Stimulated activated CD8-positive, alpha-beta memory T cell treated with anti-CD3 and anti-CD28 coated beads, Interleukin-15, amount 100 ng/mL, for 48 hours (primary cell): Measurements from ENCODE around the gene SMR3B.

Source experiments
- DNase-seq, 2 donors: peaks; one replicate each; pipeline ENCODE4 v3.0.0-alpha.2; 2020; ENCODE audit warnings: low read depth in 2 of 2

The SMR3B gene

GRCh38 chr4:70382691-70383181 is at the start of gene SMR3B:
TSS of gene SMR3B (plus strand) at chr4:70383131. CDS start at chr4:70384511, 1,380 bp downstream.
- DNase-seq: no peak

DNA sequence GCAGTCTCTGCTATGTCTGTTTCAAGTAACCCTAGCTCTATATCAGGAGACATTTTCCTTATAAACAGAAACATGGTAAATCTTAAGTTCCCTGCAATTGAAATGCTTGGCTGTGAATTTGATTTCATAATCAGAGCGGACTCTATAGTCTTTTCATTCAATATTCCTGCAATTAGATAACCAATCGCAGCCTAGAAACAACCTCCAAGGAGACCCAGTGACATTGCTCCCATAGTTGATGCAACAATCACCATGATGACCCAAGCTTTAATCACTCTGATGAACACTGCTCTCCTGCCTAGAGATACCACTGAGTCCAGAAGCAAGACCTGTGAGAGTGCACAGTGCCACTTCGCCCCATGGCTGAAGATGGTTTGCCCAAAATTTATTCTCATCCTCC is 48.2 kb upstream of the SMR3B start, which contains the start of gene CABS1:
CABS1 (plus strand) TSS at position 301 of the 400 bp plus-strand sequence; CDS start at position 360, 59 bp downstream.
- no peak for DNase-seq

DNA sequence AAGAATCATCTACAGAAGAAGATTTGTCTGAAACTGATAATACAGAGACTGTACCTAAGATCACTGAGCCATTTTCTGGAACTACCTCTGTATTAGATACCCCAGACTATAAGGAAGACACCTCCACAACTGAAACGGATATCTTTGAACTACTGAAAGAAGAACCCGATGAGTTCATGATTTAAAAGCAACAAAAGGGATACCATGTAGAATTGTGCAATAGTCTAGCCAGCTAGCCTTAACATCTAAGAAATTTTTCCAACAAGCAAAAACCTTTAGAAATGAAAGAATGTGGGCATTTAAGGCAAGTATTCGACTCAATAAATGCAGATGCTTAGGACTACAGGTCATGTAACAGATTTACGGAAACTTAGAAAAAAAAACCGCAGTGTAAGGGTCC is 46.9 kb upstream of the SMR3B start:
- DNase-seq: no peak

GRCh38 chr4:70337886-70338420 is 45.0 kb upstream of the SMR3B start:
- no peak for DNase-seq

GRCh38 chr4:70356185-70356584 is 26.7 kb upstream of the SMR3B start:
- DNase-seq: no peak

- no peak for DNase-seq
Observed at GRCh38 chr4:70359115-70359661, 23.7 kb upstream of the SMR3B start.

- no peak for DNase-seq
Observed at GRCh38 chr4:70360460-70360859, 22.5 kb upstream of the SMR3B start, which contains the start of gene SMR3A. TSS of gene SMR3A (plus strand) at chr4:70360760. CDS start at chr4:70362116, 1,356 bp downstream.

DNA sequence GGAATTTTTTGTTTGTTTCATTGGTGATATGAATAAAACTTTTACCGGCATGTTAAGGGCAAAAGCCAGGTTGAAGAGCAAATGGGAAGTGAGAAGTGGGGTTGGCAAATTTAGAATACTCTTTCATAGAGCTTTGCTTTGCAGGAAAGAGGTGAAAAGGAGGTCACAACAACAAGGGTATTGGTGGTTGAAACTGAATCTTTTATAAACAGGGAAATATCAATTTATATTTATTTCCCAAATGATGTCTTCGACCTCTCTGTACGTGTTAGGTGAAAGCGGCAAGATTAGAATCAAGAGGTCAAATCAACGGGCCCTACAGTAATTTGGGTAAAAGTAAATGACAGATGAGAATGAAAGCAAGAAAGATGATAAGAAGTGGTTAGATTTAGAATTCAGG is 18.9 kb upstream of the SMR3B start:
- no peak for DNase-seq

GRCh38 chr4:70365479-70365878 is 17.5 kb upstream of the SMR3B start:
- DNase-seq: no peak

GRCh38 chr4:70367813-70368212 is 15.1 kb upstream of the SMR3B start:
- DNase-seq: no peak

GRCh38 chr4:70371987-70372386 is 10.9 kb upstream of the SMR3B start:
- DNase-seq: no peak

DNA sequence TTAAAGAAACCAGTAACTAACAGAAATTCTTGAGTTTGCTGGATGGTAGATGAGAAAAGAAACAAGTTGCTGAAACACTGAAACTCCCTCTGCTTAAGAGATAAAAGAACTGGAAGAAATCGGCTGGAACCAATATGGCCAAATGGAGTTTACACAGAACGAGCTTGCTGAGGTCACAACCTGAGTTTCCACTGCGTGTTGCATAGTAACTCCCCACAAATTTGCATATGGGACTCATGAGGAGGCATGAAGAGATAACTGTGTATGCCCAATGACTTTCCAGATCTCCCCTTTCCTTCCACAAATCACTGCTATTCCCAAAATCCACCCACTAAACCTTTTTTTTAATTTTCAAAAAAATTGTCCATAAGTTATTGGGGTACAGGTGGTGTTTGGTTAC is 10.2 kb upstream of the SMR3B start:
- DNase-seq: no peak

- no peak for DNase-seq
Observed at GRCh38 chr4:70380578-70380977, 2.4 kb upstream of the SMR3B start.

- DNase-seq: no peak
Observed at GRCh38 chr4:70392057-70392776, 9.3 kb downstream of the SMR3B start.

- DNase-seq: no peak
Observed at GRCh38 chr4:70397580-70397979, 14.6 kb downstream of the SMR3B start, which contains the start of gene OPRPN. TSS of gene OPRPN (plus strand) at chr4:70397940. CDS start at chr4:70399286, 1,346 bp downstream.

DNA sequence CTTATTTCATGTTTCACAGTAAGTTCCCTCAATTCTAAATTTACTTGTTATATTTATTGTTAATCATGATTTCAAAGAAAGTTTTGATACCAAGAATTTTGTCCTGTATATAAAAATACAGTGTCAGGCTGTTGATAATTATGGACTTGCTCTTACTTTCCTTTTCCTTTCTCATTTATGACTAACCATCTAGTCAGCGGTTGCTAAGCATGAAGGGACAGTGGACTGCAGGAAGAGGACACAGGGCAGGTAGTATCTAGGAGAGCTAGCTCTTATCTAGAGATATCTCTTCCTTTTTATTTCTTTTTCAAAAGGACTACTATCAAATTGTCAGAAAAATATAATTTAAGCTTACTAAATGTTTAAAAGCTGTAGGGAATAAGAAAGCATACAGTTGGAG is 16.4 kb downstream of the SMR3B start:
- DNase-seq: no peak

- no peak for DNase-seq
Observed at GRCh38 chr4:70402762-70403161, 19.8 kb downstream of the SMR3B start.

DNA sequence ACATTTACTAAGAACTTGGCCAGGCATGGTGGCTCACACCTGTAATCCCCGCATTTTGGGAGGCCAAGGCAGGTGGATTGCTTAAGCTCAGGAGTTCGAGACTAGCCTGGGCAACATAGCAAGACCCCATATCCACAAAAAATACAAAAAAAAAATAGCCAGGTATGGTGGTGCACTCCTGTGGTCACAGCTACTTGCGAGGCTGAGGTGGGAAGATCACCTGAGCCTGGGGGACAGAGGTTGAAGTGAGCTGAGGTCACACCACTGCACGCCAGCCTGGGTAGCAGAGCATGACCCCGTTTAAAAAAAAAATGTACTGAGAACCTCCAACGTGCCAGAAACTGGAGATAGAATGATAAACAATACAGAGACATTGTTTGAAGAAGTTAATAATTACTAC is 22.8 kb downstream of the SMR3B start:
- DNase-seq: no peak

GRCh38 chr4:70425306-70425705 is 42.4 kb downstream of the SMR3B start:
- DNase-seq: no peak

DNA sequence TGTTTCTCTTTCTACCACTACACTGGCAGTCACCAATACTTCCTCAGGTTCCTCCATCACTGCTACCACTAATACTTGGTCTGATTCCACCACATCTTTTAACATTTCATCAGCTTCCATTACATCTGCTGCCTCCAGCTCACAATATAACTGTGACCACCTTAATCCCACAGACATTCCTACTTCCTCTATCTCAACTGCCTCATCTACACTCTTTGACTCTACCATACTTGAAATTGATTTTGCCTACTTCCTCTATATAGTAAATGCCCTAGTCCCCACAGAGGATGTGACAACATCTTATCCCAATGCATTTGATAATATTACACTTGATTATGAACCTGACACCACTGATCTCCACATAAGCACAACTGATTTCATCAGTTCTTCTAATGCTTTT is 43.9 kb downstream of the SMR3B start:
- no peak for DNase-seq

GRCh38 chr4:70437197-70437596 is 54.3 kb downstream of the SMR3B start:
- DNase-seq: no peak
